GM23338 (cell line): ENCODE results near the gene FRMPD1.

Experiments used
- CTCF ChIP-seq, 2 experiments: fragments of 200-600 bp in 1 of 2; sonication (generic) in 1 of 2; conservative IDR thresholded peaks; 2 replicates each; pipeline versions ENCODE4 v1.5.1 to v1.6.1; 2016 to 2017; ENCODE audit warnings: antibody characterized with exemption in 2 of 2, low read depth in 2 of 2, mild to moderate bottlenecking in 2 of 2, moderate library complexity in 1 of 2
- EZH2phosphoT487 ChIP-seq: fragments of 200-600 bp; sonication (generic); IDR thresholded peaks from one replicate; pipeline ENCODE4 v1.8.1; 2018; ENCODE audit warnings: antibody characterized with exemption; ENCODE audit not compliant: unreplicated experiment
- POLR2AphosphoS5 ChIP-seq: IDR thresholded peaks from 2 replicates; pipeline ENCODE4 v1.6.1; 2016; ENCODE audit warnings: antibody characterized with exemption, low read depth

DNA sequence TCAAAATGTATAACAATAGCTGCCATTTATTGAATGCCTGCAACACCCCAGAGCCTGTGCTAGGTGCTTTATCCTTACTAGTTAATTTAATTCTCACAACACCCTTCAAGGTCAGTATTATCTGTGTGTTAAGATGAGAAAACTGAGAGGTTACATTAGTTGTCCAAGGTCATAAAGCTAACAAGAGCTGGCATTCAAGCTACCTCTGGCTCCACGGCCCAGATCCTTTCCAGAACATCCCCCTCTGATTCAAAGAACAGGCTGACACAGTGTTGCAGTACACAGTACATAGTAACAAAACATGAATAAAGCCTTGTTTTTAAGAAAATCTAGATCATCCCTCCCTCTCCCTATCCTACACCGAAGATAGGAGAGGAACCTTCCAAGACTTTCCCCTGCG, 9.4 kb upstream of the FRMPD1 start:
- TF ChIP-seq CTCF (conservative IDR thresholded peaks at IDR 0.05; ENCODE audit: low read depth in 2 of 2) (no peak), EZH2phosphoT487 (no peak), POLR2AphosphoS5 (no peak)
